Measurements from ENCODE around the gene CC2D2A. TPM values are rescaled to one million over a fixed set of nuclear protein-coding genes. Genes with fewer than 3 reads are reported as not detected.

The CC2D2A gene
- total RNA-seq, 3 donors from 2014 or later, result 10.7 to 22.9 (median 14.9) TPM

DNA sequence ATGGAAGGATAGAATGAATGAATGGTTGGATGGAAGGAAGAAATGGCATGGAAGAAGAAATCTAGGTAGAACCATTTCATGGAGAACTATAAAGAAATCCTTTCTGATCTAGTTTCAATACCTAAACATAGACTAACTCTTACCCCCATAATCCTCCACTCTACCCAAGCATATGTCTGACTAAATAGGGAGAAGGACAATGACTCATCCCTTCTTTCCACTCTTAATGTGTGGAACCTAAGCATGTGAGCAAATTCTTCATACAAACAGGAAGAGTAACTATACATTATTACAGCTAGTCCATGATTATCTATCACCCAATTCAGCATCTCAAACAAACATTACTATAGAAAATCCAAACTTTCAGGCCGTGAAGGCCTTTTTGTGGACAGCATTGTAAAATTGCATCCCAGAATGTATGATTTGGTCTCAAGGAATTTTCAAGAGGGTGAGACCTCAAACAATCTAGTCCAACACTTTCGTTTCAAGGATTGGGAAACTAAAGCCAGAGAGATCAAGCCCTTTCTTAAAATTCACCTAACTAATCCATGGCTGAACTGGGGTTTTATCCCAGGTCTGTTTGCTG, 30.6 kb upstream of the CC2D2A start:
- DNase-seq (ENCODE audit: low spot score in 2 of 2), result no peak
- no peaks in the 10 kb centered on the region for H3K27me3 ChIP-seq
- H3K36me3 ChIP-seq, result no peaks in the 10 kb centered on the region
- intact Hi-C loops (cut with DNase I; ENCODE audit: low total_unique reads), result no loop called here
- no peaks in the 10 kb centered on the region for H3K4me1 ChIP-seq
- TF ChIP-seq POLR2A (IDR thresholded peaks at IDR 0.05), result no peak
- TF ChIP-seq, protein P1, sequence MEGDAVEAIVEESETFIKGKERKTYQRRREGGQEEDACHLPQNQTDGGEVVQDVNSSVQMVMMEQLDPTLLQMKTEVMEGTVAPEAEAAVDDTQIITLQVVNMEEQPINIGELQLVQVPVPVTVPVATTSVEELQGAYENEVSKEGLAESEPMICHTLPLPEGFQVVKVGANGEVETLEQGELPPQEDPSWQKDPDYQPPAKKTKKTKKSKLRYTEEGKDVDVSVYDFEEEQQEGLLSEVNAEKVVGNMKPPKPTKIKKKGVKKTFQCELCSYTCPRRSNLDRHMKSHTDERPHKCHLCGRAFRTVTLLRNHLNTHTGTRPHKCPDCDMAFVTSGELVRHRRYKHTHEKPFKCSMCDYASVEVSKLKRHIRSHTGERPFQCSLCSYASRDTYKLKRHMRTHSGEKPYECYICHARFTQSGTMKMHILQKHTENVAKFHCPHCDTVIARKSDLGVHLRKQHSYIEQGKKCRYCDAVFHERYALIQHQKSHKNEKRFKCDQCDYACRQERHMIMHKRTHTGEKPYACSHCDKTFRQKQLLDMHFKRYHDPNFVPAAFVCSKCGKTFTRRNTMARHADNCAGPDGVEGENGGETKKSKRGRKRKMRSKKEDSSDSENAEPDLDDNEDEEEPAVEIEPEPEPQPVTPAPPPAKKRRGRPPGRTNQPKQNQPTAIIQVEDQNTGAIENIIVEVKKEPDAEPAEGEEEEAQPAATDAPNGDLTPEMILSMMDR (IDR thresholded peaks at IDR 0.05), result no peak
- TF ChIP-seq POLR2AphosphoS5 (IDR thresholded peaks at IDR 0.05), result no peak
- H3K4me3 ChIP-seq, result no peak overlapping the region
- no peaks in the 10 kb centered on the region for H3K9me3 ChIP-seq
- H3K27ac ChIP-seq, result no peak overlapping the region

DNA sequence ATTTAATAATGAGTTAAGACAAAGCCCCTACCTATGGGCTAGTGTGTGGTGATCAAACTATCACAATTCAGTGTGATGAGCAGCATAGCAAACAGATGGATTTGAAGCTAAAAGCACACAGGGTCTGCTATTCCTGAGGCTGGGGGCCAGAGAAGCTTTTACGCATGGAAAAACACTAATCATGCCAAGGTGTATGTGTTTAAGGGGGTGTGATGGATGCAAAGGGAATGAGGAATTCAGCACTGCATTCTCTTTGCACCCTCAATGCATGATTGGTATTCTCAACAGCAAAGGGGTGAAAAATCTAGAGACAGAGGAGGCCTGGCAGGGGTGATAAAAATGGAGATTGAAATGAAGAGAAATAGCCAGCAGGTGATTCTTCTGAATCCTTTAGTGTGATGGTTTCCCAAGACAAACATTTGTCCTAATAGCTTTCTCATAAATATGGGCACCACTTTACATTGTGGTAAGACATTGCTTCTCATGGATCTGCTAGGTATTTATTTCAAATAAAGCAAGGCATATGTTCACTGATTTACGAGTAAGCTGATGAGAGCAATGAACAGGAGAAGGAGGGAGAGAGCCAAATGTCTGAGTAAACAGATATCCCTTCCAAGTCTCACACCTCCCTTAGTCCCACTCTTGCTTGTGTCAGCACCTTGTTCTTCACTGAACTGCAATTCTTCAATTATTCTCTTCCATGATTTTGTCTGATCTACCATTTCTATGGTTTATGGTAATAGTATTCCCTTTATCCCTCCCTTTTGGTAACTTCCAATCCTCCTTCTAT, 26.1 kb upstream of the CC2D2A start:
- TF ChIP-seq POLR2A (IDR thresholded peaks at IDR 0.05), result no peak
- TF ChIP-seq, protein P1 (IDR thresholded peaks at IDR 0.05), result no peak
- TF ChIP-seq POLR2AphosphoS5 (IDR thresholded peaks at IDR 0.05), result no peak
- Histone ChIP-seq H3K36me3 (no peaks in the 10 kb centered on the region), H3K4me3 (no peak overlapping the region), H3K27ac (no peak overlapping the region), H3K9me3 (no peaks in the 10 kb centered on the region), H3K27me3 (no peaks in the 10 kb centered on the region), H3K4me1 (no peaks in the 10 kb centered on the region)
- intact Hi-C loops (cut with DNase I; ENCODE audit: low total_unique reads), result no loop called here
- DNase-seq (ENCODE audit: low spot score in 2 of 2), result no peak

DNA sequence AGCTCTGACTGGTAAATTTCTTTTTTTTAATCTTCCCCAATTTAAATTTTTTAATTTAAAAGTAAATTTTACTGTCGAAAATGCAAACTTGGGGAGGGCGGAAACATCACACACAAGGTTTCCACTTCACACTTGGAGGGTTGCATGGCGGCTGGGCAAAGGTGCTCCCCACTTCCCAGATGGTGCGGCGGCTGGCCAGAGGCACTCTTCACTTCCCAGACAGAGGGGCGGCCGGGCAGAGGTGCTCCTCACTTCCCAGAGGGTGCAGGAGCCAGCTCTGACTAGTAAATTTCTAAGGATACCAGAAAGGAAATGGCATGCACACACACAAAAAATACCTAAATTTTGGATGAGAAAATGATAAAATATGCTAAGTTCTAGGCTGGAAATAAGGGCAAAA, 25.4 kb upstream of the CC2D2A start:
- no peak for DNase-seq (ENCODE audit: low spot score in 2 of 2)
- intact Hi-C loops (cut with DNase I; ENCODE audit: low total_unique reads), result no loop called here
- H3K4me1 ChIP-seq, result no peaks in the 10 kb centered on the region
- no peak for TF ChIP-seq POLR2AphosphoS5 (IDR thresholded peaks at IDR 0.05)
- H3K4me3 ChIP-seq, result no peak overlapping the region
- H3K27me3 ChIP-seq, result no peaks in the 10 kb centered on the region
- no peaks in the 10 kb centered on the region for H3K36me3 ChIP-seq
- no peak overlapping the region for H3K27ac ChIP-seq
- no peaks in the 10 kb centered on the region for H3K9me3 ChIP-seq

DNA sequence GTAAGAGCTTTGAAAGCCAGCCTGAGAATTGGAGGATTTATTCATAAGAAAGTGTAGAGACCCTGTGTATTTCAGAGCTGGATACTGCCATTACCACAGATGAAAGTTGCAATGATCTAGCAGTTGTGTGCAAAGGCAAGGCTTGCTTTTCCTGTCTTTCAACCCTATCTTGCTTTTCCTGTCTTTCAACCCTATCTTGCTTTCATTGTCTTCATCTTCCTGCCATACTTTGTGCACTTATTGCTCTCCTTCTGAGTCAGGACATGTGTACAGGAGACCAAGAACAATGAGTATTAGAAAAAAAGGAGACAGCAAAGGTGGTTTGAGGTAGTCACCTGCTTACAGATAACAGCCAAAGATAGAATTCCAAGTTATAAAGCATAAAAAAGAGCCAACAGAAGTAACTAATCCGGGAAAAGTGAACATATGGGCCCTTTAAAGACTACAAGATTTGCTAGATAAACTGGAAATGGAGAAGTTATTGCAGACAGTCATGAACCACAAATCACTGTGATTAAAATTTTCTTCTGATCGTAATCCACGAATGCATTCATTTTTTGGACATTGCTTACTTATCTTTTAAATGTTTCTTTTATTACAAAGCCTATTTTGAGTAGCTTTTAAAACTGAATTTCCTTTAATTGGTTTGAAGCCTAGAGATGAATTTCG, 24.7 kb upstream of the CC2D2A start:
- no peak for DNase-seq (ENCODE audit: low spot score in 2 of 2)
- TF ChIP-seq POLR2AphosphoS5 (IDR thresholded peaks at IDR 0.05) (no peak), POLR2A (IDR thresholded peaks at IDR 0.05) (no peak)
- TF ChIP-seq, protein P1 (IDR thresholded peaks at IDR 0.05), result no peak
- no peak overlapping the region for H3K4me3 ChIP-seq
- no peaks in the 10 kb centered on the region for H3K36me3 ChIP-seq
- H3K9me3 ChIP-seq, result no peaks in the 10 kb centered on the region
- no peaks in the 10 kb centered on the region for H3K27me3 ChIP-seq
- no peak overlapping the region for H3K27ac ChIP-seq
- H3K4me1 ChIP-seq, result no peaks in the 10 kb centered on the region
- intact Hi-C loops (cut with DNase I; ENCODE audit: low total_unique reads), result no loop called here

DNA sequence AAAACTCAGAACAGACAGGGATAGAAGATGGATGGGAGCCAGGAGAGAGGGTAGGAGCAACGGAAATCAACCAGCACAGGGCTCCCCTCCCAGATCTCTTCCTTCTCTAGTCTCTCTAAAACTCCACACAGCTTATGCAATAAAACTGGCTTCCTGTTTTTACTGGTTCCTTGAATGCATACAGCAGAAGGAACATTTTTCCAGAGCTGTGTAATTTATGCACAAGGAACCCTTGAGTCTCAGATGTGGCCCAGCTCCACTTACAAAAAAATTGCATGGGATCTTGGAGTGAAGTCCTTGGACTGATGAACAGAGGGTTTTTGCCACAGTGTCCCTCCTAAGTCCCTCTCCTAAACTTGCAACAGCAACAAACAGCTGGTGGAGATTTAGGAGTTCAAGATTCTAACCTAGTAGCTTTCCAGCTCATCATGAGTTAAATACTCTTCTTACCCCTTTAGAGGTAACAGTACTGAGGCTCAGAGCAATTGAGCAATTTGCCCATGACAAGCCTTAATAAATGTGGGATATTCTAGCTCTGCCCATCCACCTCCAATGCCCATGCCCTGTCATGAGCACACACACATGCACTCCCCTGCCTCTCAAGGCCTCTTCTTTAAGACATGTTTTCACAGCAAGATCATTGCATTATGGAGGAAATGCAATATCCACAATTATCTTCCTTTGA, 18.4 kb upstream of the CC2D2A start:
- Histone ChIP-seq H3K9me3 (no peaks in the 10 kb centered on the region), H3K4me1 (no peaks in the 10 kb centered on the region), H3K36me3 (no peaks in the 10 kb centered on the region), H3K27ac (peak overlapping the region; percentile 45 to 55), H3K4me3 (no peak overlapping the region), H3K27me3 (no peaks in the 10 kb centered on the region)
- intact Hi-C loops (cut with DNase I; ENCODE audit: low total_unique reads), result no loop called here
- TF ChIP-seq POLR2A (IDR thresholded peaks at IDR 0.05), result no peak
- TF ChIP-seq, protein P1 (IDR thresholded peaks at IDR 0.05), result no peak
- TF ChIP-seq POLR2AphosphoS5 (IDR thresholded peaks at IDR 0.05), result no peak
- DNase-seq (ENCODE audit: low spot score in 2 of 2), result no peak
